ENCODE measurements around the gene IGFALS.

Gene IGFALS

DNA sequence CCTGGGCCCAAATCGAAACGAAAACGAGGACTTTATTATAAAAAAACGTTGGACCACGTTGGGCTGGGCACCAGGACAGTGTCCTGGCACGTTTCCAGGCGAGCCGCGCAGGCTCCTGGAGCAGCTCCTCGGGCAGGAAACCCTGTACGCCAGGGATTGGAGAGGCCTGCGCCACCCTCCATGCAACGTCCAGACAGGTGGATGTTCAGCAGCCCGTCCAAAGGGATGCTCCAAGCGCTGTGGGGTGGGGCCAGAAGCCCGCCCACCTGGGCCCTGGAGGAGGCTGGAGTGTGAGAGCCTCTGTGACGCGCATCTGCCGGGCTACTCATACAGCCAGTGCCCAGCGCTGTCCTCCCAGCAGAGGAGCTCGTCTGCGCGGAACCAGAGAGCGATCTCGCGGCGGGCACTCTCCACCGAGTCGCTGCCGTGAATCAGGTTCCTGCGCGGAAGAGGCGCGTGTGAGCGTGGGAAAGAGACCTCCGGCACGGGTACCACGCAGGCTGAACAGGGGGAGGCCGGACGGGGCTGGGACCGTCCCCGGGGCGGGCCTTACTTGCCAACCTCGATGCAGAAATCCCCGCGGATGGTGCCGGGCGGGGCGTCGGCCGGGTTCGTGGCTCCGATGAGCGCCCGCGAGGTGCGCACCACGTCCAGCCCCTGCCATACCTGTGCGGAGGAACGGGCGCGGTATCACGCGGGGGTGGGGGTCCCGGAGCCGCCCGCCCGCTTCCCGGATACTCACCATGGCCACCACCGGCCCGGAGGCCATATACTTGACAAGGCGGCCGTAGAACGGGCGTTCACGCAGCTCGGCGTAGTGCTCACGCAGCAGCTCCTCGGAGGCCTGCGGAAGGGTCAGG, 22.9 kb downstream of the IGFALS start:
- no peak overlapping the region; the same call in 1 of the 2 replicates for H3K27ac ChIP-seq
- peak overlapping the region; percentile 89; the same call in 1 of the 2 replicates for H3K9ac ChIP-seq
- H3K4me1 ChIP-seq (ENCODE audit: low read depth, poor library complexity, severe bottlenecking) = peaks cover 19% of the 10 kb centered on the region
- H2AFZ ChIP-seq (ENCODE audit: low read depth) = no peak overlapping the region
- no peaks in the 10 kb centered on the region for H3K36me3 ChIP-seq (ENCODE audit: insufficient read depth)
- peaks cover 41% of the 10 kb centered on the region for H3K79me2 ChIP-seq (ENCODE audit: insufficient read depth, low read depth)
- no peaks in the 10 kb centered on the region for H3K27me3 ChIP-seq (ENCODE audit: insufficient read depth, low read depth)
- no peak overlapping the region for H3K4me3 ChIP-seq (IDR thresholded peaks at IDR 0.05; ENCODE audit: insufficient read depth, low read depth, low read length)
- H3K4me2 ChIP-seq = peak overlapping the region; percentile 91
- no peaks in the 10 kb centered on the region for H4K20me1 ChIP-seq (ENCODE audit: insufficient read depth)
- no peak for TF ChIP-seq CTCF (conservative IDR thresholded peaks at IDR 0.05; ENCODE audit: low read depth, low read length)

GRCh38 chr16:1769402-1770300, 23.9 kb downstream of the IGFALS start:
- H4K20me1 ChIP-seq (ENCODE audit: insufficient read depth) = no peaks in the 10 kb centered on the region
- H3K4me1 ChIP-seq (ENCODE audit: low read depth, poor library complexity, severe bottlenecking) = peaks cover 13% of the 10 kb centered on the region
- peaks cover 33% of the 10 kb centered on the region for H3K79me2 ChIP-seq (ENCODE audit: insufficient read depth, low read depth)
- H3K27ac ChIP-seq = no peak overlapping the region
- no peaks in the 10 kb centered on the region for H3K27me3 ChIP-seq (ENCODE audit: insufficient read depth, low read depth)
- H3K9ac ChIP-seq = no peak overlapping the region
- no peak overlapping the region for H2AFZ ChIP-seq (ENCODE audit: low read depth)
- H3K4me2 ChIP-seq = 0 out of 2 replicates have a peak overlapping the region, but pooled peaks have one; percentile 91
- TF ChIP-seq CTCF (conservative IDR thresholded peaks at IDR 0.05; ENCODE audit: low read depth, low read length) = no peak
- no peak overlapping the region for H3K4me3 ChIP-seq (IDR thresholded peaks at IDR 0.05; ENCODE audit: insufficient read depth, low read depth, low read length)
- no peaks in the 10 kb centered on the region for H3K36me3 ChIP-seq (ENCODE audit: insufficient read depth)

GRCh38 chr16:1768767-1769401, 24.6 kb downstream of the IGFALS start:
- no peak for TF ChIP-seq CTCF (conservative IDR thresholded peaks at IDR 0.05; ENCODE audit: low read depth, low read length)
- Histone ChIP-seq H3K27ac (no peak overlapping the region), H4K20me1 (ENCODE audit: insufficient read depth) (no peaks in the 10 kb centered on the region), H3K27me3 (ENCODE audit: insufficient read depth, low read depth) (no peaks in the 10 kb centered on the region), H3K9ac (no peak overlapping the region), H3K4me1 (ENCODE audit: low read depth, poor library complexity, severe bottlenecking) (peaks cover 5% of the 10 kb centered on the region), H3K36me3 (ENCODE audit: insufficient read depth) (no peaks in the 10 kb centered on the region), H3K4me3 (IDR thresholded peaks at IDR 0.05; ENCODE audit: insufficient read depth, low read depth, low read length) (no peak overlapping the region), H3K4me2 (no peak overlapping the region), H2AFZ (ENCODE audit: low read depth) (no peak overlapping the region), H3K79me2 (ENCODE audit: insufficient read depth, low read depth) (peaks cover 25% of the 10 kb centered on the region)

DNA sequence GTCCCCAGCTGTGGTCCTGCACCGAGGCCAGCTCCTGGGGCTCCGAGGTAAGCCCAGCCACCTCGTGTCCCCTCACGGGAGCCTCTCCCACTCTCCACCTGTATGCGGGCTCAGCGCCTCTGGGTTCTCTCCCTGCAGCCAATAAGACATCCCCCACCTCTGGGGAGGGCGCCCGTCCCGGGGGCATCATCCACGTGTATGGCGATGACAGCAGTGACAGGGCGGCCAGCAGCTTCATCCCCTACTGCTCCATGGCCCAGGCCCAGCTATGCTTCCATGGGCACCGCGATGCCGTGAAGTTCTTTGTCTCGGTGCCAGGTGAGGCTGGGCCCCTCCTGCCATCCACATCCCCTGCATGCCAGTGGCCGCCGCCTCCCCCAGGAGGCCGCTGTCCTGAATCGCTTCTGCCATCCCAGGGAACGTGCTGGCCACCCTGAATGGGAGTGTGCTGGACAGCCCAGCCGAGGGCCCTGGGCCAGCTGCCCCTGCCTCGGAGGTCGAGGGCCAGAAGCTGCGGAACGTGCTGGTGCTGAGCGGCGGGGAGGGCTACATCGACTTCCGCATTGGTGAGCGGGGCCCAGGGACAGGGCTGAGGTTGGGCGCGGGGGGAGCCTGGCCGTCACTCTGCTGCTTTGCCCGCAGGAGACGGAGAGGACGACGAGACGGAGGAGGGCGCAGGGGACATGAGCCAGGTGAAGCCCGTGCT, 25.3 kb downstream of the IGFALS start:
- Histone ChIP-seq H3K27ac (no peak overlapping the region), H3K4me2 (no peak overlapping the region), H3K79me2 (ENCODE audit: insufficient read depth, low read depth) (peaks cover 22% of the 10 kb centered on the region), H2AFZ (ENCODE audit: low read depth) (no peak overlapping the region), H3K36me3 (ENCODE audit: insufficient read depth) (no peaks in the 10 kb centered on the region), H3K4me1 (ENCODE audit: low read depth, poor library complexity, severe bottlenecking) (peaks cover 5% of the 10 kb centered on the region), H3K27me3 (ENCODE audit: insufficient read depth, low read depth) (no peaks in the 10 kb centered on the region), H4K20me1 (ENCODE audit: insufficient read depth) (no peaks in the 10 kb centered on the region), H3K9ac (no peak overlapping the region), H3K4me3 (IDR thresholded peaks at IDR 0.05; ENCODE audit: insufficient read depth, low read depth, low read length) (no peak overlapping the region)
- TF ChIP-seq CTCF (conservative IDR thresholded peaks at IDR 0.05; ENCODE audit: low read depth, low read length) = no peak
